NCI-H187 treated with DMSO at 0.1 percent for 48 hours (cell line): Measurements from ENCODE around the gene TMEM59L.
"Not testable (repeated sequence)": the region's sequence is repeated elsewhere in the genome, so short reads cannot be mapped to it uniquely, and the experiment has no call there.

Source experiments
- DNase-seq: peaks from one replicate; lab custom pipeline; 2025; lab: John Stamatoyannopoulos, UW

Gene TMEM59L

DNA sequence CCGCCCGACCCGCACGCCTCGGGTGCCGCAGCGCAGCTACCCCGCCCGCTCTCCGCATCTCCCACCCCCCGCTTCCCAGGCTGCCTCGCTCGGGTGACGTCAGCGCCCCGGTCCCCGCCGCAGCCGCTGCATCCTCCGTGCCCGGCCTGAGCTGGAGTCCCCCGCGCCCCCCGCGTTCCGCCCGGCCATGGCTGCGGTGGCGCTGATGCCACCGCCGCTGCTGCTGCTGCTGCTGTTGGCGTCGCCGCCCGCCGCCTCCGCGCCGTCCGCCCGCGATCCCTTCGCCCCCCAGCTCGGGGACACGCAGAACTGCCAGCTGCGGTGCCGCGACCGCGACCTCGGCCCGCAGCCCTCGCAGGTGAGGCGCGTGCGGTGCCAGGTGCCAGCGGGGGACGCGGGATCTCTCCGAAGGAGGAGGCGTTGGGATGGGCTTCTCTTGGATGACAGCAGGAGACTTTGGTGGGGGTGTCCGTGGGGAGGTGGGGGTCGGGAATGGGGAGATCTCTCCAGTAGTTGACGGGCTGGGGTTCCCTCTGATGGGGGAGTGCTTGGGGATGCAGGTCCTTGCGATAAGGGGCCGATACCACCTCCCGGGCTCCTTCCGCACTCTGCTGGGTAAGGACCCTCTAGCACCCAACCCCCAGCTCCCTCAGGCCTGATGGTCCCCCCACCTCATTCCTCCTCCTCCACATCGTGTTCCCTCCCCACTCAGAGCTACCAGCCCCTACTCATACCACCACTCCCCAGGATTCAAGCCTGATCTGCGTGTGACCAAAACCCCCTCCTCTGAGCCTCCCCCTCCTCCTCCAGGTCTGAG, at the start of gene TMEM59L:
Gene TMEM59L (plus strand): TSS at position 99 of the 817 bp plus-strand sequence. CDS start 89 bp downstream, at position 188.
- no peak for DNase-seq

DNA sequence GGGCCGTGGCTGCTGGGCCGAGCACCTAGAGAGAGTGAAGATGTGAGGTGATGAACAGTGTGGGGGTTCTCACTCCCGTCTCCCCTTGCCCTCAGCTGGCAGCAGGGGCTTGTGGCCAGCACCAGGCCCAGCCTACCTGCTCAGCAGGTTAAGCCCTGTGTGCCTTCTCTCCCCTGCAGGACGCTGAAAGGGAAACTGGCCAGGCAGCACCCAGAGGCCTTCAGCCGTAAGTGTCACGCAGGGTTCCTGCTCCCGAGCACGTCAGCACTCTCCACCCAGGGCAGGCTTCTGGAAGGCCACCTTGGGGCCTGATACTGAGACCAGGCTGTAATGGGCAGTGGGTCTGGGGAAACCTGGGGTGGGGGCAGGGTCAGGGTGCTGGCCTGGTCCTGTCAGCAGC, 45.7 kb upstream of the TMEM59L start:
- DNase-seq, result no peak

DNA sequence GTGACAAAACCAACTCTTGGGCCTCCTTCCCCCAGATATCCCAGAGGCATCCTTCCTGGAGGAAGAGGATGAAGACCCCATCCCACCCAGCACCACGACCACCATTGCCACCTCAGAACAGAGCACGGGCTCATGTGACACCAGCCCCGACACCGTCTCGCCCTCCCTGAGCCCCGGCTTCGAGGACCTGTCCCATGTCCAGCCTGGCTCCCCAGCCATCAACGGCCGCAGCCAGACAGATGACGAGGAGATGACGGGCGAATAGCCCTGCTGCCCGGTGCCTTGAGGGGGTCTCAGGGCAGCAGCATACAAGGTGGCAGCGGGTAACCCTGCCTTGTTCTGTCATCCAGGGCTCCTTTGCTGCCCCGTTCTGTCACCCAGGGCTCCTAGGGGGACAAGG, 44.3 kb upstream of the TMEM59L start:
- no peak for DNase-seq

DNA sequence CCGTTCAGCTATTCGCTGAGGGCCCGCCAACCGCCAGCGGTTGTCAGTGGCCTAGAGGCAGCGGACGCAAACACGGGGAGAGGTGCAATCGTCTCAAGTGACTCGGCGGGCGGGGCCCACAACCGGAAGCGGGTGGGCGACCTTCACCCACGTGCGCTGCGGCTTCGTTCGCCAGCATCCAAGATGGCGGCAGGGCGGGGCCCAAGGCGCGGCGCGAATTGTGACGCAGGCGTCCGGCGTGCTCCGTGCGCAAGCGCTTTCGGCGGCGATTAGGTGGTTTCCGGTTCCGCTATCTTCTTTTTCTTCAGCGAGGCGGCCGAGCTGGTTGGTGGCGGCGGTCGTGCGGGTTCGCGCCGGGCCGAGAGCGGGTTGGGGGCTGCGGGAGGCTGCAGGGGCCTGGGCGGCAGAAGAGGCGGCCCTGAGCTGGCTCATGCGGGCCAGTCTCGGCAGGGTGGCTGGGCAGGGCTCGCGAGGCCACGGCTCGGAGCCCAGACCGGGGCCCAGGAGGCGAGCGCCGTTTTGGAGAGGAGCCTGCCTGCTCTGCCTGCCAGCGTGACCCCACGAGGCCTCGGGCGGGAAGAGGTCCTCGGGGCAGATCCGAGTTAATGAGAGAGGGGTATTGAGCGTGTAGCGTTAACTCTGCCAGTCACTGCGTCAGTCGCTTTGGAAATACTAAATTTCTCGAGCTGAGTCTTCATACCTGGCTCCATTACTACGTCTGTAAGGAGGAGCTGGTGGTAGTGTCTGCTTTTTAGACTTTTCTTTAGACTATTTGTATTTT, 40.9 kb upstream of the TMEM59L start, which contains the start of gene UBA52:
Gene UBA52 (plus strand): TSS at position 294 of the 781 bp plus-strand sequence. CDS start 1,444 bp downstream, outside the sequence.
- DNase-seq, result peak; percentile 76

DNA sequence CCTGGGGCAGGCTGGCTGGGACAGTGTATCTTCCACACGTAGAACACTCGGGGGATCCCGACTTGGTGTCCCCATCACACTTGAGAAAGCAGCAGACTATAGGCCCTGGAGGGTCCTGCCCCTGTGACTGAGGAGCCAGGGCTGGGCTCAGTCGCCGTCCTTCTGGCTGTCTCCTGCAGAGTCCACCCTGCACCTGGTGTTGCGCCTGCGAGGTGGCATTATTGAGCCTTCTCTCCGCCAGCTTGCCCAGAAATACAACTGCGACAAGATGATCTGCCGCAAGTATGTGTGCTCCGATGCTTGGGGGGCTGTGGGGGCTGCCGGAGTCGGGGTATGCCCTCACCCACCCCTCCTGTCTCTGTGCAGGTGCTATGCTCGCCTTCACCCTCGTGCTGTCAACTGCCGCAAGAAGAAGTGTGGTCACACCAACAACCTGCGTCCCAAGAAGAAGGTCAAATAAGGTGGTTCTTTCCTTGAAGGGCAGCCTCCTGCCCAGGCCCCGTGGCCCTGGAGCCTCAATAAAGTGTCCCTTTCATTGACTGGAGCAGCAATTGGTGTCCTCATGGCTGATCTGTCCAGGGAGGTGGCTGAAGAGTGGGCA, 37.9 kb upstream of the TMEM59L start:
- no peak for DNase-seq

DNA sequence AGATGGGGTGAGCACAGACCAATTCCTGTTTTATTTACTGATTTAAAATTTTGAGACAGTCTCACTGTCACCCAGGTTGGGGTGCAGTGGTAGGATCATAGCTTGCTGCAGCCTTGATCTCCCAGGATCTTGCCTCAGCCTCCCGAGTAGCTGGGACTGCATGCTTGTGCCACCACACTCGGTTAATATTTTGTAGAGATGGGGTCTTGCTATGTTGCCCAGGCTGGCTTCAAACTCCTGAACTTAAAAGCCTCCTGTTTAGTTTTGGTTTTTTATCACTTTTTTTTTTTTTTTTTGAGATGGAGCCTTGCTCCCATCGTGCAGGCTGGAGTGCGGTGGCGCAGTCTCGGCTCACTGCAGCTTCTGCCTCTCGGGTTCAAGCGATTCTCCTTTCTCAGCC, 36.3 kb upstream of the TMEM59L start:
- no peak for DNase-seq

DNA sequence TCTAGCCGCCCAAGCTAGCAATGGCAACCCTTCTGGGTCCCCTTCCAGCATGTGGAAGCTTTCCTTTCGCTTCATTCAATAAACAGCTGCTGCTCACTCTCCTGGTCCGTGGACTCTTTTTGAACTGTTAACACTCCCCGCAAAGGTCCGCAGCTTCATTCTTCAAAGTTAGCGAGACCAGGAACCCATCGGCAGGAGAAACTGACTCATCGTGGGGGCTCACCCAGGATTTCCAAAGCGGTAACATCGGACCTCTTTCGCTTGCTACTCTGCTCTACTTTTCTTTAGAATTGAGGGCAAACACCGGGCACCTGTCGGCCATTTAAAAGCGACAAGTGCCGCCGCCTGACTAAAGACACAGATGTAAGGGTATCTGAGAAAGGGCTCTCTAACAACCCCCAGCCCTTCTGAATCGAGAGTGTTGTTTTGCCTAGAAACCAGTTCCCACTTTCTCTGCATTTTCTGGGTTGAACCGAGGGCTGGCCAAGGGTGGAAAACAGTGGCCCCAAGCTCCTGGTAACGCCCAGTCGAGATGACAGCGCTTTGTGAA, 35.2 kb upstream of the TMEM59L start:
- DNase-seq, result no peak

DNA sequence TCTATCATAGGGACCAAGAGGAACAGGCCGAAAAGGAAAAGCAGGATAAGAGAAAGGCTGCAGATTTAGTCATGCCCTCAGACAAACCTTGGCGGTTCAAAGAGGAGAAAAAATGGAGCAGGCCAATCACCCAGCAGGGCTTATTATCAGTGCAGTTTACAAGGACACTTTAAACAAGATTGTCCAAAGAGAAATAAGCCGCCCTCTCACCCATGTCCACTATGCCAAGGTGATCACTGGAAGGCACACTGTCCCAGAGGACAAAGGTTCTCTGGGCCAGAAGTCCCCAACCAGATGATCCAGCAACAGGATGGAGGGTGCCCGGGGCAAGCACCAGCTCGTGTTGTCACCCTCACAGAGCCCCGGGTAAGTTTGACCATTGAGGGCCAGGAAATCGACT, 32.4 kb upstream of the TMEM59L start:
- DNase-seq, result no peak

DNA sequence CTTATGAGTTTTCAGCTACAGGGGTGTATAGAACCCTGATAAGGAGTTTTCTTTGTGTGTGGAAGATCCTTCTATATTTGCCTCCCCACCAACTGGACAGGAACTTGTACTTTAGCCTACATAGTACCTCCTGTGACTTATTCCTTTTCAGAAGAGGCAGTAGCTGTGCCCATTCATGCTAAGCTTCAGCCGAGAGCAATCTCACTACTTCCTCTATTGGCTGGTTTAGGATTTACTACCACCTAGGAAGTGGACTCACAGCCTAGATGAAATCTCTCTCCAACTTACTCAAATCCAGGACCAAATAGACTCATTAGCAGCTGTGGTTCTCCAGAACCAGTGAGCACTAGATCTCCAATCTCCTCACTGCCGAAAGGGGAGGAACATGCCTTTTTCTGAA, 26.4 kb upstream of the TMEM59L start:
- DNase-seq, result no peak

DNA sequence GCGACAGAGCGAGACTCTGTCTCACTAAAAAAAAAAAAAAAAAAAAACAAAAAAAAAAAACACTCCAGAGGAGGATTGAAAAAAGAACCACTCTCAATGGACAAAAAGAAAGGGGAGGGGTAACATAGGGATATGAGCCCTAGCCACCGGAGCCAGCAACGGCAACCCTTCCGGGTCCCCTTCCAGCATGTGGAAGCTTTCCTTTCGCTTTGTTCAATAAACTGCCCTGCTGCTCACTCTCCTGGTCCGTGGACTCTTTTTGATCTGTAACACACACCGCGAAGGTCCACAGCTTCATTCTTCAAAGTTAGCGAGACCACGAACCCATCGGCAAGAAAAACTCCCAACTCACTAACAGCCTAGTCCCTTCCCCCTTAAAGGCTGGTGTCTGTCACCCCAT, 25.1 kb upstream of the TMEM59L start:
- DNase-seq, result no peak

DNA sequence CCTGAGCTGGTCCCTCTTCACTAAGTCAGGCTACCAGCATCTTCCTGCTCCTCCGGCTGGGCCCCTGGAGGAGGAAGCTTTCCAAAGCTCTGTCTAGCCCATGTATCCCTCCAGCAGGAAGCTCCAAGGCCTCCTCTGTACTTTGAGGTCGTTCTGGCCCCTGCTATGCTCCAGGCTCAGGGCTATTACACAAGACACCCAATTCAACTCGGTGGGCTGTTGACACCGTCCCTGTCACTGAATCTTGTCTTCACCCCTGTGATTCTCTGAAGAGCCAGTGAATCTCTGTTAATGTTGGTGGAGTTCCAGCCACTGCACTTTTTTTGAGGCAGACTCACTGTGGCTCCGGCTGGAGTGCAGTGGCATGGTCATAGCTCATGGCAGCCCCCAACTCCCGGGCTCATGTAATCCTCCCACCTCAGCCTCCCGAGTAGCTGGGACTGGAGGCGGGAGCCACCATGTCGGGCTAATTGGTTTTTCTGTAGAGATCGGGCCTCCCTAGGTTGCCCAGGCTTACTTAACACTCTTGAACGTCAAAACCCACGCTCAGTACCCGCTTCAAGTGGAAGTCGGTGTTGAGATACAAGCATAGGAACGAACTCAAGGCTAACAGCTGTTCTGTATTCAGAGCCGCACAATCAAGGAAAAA, 24.6 kb upstream of the TMEM59L start:
- DNase-seq, result no peak

DNA sequence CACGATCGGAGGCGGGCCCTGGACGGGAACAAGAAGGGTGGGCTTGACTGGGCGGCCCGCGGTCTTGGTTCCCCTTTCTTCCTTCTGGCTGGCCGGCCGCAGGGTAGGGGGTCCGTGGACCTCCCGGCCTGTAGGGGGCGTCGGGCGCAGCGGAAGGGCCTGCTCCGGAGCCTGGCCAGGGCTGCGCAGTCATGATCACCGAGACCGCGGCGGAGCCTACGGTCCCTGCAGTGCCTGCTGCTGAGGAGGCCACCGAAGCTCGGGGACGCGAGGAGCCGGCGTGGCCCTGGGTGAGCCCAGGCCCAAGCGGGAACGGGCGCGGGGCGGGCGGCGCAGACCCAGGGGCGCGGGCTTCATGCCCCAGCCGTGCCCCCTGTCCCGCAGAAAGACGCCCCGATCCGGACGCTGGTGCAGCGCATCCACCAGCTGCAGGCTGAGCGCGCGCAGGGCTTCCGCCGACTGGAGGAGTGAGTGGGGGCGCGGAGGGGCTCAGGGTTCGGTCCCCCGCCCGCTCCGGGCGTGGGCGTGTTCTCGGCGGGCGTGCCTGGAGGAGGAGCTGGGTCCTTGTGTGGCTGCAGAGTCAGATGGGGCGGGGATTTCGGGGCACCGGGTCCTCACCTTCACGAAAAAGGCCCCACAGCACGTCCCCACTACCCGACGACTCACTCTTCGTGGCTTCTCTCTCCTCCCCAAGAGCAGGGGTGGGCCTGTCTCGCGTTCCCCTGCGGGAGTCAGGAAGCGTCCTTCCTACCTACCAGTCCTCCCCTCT, 23.9 kb upstream of the TMEM59L start, which contains the start of gene REX1BD:
Gene REX1BD (plus strand): TSS at position 188 of the 769 bp plus-strand sequence. CDS start 4 bp downstream, at position 192.
- no peak for DNase-seq

DNA sequence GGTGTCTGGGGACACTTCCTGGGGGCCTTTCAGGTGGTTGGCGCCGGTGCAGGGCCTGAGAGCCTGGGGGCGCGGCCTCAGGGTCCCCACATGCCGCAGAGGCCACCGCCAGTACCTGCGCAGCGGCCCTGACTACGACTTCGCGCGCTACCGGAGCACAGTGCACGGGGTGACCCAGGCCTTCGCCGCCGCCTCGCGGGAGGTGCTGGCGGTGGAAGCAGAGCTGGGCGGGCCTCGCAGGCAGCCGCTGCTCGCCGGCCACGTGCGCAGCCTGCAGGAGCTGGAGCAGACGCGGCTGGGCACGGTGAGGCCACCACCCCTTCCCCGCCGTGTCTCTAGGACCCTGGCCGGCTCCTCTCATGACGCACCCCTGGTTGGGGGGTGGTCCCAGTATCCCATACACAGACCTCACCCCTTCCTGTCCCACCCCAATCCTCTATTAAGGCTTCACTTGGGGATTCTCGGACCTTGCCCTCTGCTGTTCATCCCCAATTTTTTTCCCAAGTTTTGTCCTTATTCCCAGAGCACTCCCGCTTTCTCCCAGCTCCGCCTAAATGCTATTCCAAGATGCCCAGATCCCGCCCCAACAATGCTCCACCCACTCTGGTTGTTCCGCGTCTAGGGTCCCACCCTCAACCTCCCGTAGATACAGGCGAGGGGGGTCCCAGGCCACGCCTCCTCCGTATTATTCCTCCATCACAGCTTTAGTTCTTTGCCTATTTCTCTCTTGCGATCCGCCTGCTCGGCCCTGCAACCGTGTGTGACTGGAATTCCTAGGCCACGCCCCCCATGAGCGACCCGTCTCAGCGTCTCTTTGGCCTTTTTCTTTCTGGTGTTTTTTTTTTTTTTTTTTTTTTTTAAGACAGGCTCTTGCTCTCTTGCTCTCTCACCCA, 23.0 kb upstream of the TMEM59L start:
- no peak for DNase-seq

DNA sequence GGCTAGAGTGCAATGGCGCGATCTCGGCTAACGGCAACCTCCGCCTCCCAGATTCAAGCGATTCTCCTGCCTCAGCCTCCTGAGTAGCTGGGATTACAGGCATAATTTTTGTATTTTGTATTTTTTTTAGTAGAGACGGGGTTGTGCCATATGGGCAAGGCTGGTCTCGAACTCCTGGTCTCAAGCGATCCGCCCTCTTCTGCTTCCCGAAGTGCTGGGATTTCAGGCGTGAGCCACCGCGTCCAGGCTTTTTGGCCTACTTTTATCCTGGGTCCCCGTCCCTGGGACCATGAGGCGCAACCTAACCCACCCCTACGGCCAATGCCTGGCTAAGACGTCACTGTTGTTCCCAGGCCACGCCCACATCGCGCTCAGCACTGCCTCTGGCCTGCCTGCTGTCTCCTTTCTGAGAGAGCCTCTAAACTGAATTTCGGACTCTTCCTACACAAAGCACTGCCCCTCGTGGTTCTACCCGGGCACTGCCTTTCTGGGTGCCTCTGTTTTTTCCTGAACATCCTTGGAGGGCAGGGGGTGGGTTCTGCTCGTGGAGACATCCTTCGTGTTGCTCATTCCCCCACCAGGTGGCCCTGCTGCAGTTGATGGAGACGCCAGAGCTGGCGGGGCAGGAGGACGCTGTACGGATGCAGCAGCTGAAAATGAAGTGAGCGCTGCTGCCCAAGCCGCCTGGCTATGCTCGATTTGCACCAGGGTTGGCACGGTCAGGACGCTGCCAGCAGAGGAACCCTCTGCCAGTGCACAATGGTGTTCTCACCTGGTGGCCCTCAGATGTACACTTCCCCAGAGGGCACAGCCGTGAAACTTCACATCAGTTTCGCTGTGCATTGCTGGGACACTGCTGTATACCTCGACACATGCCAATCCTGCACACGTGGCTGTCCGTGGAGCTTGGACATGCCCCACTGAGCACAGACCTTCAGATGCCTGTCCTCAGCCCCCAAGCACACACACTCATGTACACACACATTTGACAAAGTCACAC, 22.1 kb upstream of the TMEM59L start:
- DNase-seq, result no peak

DNA sequence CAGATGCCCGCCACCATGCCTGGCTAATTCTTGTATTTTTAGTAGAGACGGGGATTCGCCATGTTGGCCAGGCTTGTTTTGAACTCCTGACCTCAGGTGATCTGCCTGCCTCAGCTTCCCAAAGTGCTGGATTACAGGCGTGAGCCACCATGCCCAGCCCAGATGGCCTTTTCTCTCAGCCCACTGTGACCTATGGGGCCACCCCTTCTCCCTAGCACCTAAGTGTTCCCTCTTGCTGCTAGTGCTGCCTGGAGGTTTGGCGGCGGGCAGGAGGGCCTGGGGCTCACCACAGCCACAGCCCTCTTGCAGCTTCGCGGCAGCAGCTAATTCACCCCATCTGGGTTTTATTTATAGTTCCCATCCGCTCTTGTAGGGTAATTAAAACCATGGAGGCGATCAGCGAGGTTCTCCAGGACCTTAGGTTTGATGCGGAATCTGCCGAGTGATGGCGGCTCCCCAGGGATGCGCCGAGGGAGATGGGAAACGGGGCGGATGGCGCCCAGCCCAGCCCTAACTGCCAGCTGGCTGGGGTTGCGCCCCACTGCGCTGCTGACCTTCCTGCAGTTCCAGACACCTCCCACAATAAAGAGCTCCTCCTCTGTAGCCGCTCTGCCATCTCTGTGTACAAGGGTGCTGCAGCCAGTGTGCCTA, 20.8 kb upstream of the TMEM59L start:
- no peak for DNase-seq

DNA sequence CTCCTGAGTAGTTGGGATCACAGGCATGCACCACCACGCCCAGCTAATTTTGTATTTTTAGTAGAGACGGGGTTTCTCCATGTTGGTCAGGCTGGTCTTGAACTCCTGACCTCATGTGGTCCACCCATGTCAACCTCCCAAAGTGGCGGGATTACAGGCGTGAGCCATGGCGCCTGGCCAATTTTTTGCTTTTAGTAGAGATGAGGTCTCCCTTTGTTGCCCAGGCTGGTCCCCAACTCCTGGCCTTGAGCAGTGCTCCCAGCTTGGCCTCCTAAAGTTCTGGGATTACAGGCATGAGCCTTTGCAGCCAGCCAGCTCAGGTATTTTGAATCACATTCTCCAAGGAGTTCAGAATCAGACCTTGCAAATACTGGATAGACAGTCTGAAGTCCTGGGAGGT, 19.9 kb upstream of the TMEM59L start:
- DNase-seq, result not testable (repeated sequence)

DNA sequence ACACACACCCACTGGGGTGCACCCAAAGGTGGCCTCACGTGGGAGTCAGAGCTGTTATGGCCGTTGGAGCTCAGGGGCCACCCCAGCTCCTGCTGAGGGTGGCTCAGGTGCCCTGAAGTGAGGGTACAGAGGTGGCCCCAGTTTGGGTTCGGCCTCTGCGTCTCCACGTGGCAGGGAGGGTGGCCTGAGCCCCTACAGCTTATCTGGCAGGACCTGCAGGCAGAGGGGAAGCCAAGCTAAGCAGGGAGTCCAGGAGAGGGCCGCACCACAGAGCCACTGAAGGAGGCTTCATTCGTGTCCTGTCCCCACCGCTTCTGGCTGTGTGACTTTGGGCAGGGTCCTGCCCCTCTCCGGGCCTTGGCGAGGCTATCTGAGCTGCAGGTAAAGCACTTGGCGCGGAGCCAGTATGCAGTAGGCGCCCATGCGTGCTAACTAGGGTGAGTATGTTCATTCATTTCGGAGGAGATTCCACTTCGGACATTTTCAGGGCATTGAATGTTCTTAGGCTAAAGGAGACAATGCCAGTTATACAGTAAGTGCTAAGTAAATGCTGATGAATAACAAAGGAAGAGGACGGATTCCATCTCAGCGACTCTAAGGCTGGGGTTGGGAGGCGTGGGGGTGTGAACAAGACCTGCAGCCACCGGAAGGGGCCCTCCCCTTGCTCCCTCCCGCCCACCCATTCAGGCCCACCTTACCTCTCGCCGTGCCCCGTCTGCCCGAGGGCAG, 19.1 kb upstream of the TMEM59L start:
- no peak for DNase-seq
